Measurements from ENCODE around the gene PARVG.

Gene PARVG

DNA sequence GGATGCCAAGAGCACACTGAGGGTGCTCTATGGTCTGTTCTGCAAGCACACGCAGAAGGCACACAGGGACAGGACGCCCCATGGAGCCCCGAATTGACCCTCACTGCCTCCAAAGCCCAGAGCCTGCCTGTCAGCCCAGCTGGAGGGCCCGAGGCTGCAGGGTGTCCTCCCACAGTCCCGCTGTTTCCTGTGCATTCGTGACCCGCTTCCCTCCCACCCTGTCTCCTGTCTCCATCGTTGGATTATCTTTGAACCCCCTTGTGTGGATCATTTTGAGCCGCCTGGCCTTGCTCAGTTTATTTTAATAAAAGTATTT, 25.6 kb downstream of the PARVG start:
- no peak overlapping the region for H3K4me3 ChIP-seq (replicated peaks; ENCODE audit: low read depth, low read length)
- TF ChIP-seq, protein P1, sequence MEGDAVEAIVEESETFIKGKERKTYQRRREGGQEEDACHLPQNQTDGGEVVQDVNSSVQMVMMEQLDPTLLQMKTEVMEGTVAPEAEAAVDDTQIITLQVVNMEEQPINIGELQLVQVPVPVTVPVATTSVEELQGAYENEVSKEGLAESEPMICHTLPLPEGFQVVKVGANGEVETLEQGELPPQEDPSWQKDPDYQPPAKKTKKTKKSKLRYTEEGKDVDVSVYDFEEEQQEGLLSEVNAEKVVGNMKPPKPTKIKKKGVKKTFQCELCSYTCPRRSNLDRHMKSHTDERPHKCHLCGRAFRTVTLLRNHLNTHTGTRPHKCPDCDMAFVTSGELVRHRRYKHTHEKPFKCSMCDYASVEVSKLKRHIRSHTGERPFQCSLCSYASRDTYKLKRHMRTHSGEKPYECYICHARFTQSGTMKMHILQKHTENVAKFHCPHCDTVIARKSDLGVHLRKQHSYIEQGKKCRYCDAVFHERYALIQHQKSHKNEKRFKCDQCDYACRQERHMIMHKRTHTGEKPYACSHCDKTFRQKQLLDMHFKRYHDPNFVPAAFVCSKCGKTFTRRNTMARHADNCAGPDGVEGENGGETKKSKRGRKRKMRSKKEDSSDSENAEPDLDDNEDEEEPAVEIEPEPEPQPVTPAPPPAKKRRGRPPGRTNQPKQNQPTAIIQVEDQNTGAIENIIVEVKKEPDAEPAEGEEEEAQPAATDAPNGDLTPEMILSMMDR (IDR thresholded peaks at IDR 0.05; ENCODE audit: insufficient read depth, low read length, poor library complexity, severe bottlenecking), result no peak
- no peak for DNase-seq (ENCODE audit: extremely low read depth, insufficient read length)
- no peaks in the 10 kb centered on the region for H3K27me3 ChIP-seq (replicated peaks; ENCODE audit: control insufficient read depth, insufficient read depth, low read length)
- no peaks in the 10 kb centered on the region; the same call in 1 of the 2 replicates for H3K36me3 ChIP-seq (ENCODE audit: control insufficient read depth, insufficient read depth, low read length)

DNA sequence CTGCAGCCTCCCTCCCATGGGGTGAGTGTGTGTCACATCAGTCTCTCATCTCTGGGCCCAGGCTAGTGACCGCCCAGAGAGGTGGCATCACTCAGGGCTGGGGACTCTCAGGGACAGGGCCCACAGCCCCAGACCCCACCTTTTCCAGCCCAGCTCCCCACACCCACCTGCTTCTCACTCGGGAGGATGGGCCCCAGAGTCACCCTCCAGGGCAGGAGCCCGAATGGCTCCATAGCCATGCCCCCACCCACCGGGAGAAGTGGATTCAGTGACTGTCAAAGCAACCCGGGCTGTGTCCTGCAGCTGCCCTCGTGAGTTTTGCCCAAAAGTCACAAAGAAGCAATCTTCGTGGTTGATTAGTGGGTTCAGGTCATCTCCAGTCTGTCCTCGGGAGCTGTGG, 26.0 kb downstream of the PARVG start:
- H3K36me3 ChIP-seq (ENCODE audit: control insufficient read depth, insufficient read depth, low read length), result no peaks in the 10 kb centered on the region; the same call in 1 of the 2 replicates
- DNase-seq (ENCODE audit: extremely low read depth, insufficient read length), result no peak
- no peak overlapping the region for H3K4me3 ChIP-seq (replicated peaks; ENCODE audit: low read depth, low read length)
- H3K27me3 ChIP-seq (replicated peaks; ENCODE audit: control insufficient read depth, insufficient read depth, low read length), result no peaks in the 10 kb centered on the region
- TF ChIP-seq, protein P1 (IDR thresholded peaks at IDR 0.05; ENCODE audit: insufficient read depth, low read length, poor library complexity, severe bottlenecking), result no peak

DNA sequence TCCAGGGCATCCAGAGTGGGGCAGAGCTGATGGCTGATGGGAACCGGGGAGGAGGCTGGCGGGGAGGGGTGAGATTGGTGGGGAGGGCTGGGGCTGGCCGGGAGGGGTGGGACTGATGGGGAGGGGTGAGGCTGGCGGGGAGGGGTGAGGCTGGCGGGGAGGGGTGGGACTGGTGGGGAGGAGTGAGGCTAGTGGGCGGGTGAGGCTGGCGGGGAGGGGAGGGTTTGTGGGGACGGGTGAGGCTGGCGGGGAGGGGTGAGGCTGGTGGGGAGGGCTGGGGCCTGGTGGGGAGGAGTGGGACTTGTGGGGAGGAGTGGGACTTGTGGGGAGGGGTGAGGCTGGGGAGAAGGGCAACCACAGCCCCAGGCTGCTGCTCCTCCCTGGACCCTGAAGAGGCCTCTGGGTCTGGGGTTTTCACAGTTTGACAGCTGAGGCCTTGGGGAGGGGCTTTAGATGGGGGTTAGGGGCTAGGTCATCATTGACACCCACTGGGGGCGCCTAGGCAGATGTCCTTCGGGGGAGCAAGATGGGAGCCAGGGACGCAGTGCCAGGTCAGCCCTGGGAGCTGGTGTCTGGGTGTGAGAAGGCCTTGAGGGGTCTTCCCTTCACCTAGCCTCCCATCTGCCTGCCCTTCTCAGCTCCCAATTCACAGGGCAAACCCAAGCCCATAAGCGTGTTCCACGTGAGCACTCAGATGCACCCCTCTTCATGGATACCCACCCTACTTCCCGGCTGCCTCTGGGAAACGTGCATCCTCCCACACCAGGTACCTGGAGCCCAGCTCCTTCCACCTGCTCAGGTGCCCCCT, 26.7 kb downstream of the PARVG start:
- TF ChIP-seq, protein P1 (IDR thresholded peaks at IDR 0.05; ENCODE audit: insufficient read depth, low read length, poor library complexity, severe bottlenecking), result no peak
- Histone ChIP-seq H3K27me3 (replicated peaks; ENCODE audit: control insufficient read depth, insufficient read depth, low read length) (no peaks in the 10 kb centered on the region), H3K4me3 (replicated peaks; ENCODE audit: low read depth, low read length) (no peak overlapping the region), H3K36me3 (ENCODE audit: control insufficient read depth, insufficient read depth, low read length) (no peaks in the 10 kb centered on the region; the same call in 1 of the 2 replicates)
- no peak for DNase-seq (ENCODE audit: extremely low read depth, insufficient read length)

DNA sequence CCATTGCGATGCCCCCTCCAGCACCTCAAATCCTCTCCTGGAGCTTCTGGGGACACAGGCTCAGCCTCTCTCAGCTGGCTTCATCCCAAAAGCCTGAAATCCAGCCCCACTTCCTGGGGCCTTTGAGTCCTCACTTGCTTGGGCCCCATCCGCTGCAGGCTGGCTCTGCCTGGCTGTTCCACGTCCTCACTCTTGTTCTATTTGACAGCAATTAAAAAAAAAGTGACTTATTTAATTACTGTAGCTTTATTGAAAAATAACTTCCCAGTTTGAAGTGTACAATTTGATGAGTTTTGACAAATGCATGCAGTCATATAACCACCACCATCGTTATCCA, 27.2 kb downstream of the PARVG start:
- Histone ChIP-seq H3K36me3 (ENCODE audit: control insufficient read depth, insufficient read depth, low read length) (no peaks in the 10 kb centered on the region; the same call in 1 of the 2 replicates), H3K27me3 (replicated peaks; ENCODE audit: control insufficient read depth, insufficient read depth, low read length) (no peaks in the 10 kb centered on the region), H3K4me3 (replicated peaks; ENCODE audit: low read depth, low read length) (no peak overlapping the region)
- no peak for DNase-seq (ENCODE audit: extremely low read depth, insufficient read length)
- TF ChIP-seq, protein P1 (IDR thresholded peaks at IDR 0.05; ENCODE audit: insufficient read depth, low read length, poor library complexity, severe bottlenecking), result no peak

DNA sequence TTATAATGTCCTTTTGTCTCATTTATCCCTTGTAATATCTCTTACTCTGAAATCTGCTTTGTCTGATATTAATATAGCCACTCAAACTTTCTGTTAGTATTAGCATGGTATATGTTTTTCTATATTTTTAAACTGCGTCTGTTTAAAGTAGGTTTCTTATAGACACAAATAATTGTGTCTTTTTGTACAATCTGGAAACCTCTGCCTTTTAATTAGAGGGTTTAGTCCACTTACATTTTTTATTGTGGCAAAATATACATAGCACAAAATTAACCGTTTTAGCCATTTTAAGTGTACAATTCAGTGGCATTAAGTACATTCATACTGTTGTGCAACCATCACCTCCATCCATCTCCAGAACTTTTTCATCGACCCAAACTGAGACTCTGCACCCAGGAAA, 28.6 kb downstream of the PARVG start:
- Histone ChIP-seq H3K36me3 (ENCODE audit: control insufficient read depth, insufficient read depth, low read length) (no peaks in the 10 kb centered on the region; the same call in 1 of the 2 replicates), H3K4me3 (replicated peaks; ENCODE audit: low read depth, low read length) (no peak overlapping the region), H3K27me3 (replicated peaks; ENCODE audit: control insufficient read depth, insufficient read depth, low read length) (no peaks in the 10 kb centered on the region)
- no peak for DNase-seq (ENCODE audit: extremely low read depth, insufficient read length)
- TF ChIP-seq, protein P1 (IDR thresholded peaks at IDR 0.05; ENCODE audit: insufficient read depth, low read length, poor library complexity, severe bottlenecking), result no peak

Measured in GM06990 (cell line).